Embryonic facial prominence (tissue), 1 donor: ENCODE results near the gene CHRM2.

Experiments used
- DNase-seq: peaks from one replicate; pipeline ENCODE4 v3.0.0-alpha.2; 2016; ENCODE audit errors: extremely low spot score

CHRM2 gene

DNA sequence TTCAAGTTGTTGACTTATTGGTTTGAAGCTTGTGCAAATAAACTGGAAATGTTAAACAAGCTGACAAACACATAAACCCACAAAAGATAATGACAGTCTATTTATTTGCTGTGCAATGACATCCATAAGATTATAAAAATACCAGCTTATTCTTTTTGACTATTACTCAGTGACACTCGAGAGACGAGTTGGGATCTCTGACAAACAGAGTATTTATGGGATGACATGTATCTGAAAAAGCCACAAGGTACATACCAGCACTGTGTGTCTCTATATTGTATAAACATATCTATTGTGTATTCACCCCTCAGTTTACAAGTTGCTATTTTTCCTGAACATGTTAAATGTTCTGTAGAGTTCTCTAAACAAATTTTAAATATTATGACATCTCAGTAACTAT lies 88.9 kb downstream of the CHRM2 start:
- no peak for DNase-seq

DNA sequence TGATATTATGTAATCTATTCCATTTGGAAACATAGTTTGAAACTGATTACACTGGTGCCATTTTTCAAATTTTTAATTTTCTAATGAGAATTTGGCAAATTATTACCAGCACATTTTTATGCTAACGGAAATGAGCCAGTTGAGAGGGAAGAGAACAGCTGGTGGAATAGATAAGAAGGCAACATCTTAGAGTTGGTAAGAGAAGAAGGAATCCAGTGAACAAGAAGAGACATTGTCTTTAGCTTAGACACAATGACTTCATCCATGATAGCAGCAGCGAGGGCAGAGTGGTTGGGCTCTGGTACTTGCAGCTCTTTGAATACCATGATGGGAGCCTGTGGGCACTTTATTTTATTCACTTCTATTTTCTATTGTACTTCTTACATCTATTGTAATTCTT lies 89.6 kb downstream of the CHRM2 start:
- no peak for DNase-seq

DNA sequence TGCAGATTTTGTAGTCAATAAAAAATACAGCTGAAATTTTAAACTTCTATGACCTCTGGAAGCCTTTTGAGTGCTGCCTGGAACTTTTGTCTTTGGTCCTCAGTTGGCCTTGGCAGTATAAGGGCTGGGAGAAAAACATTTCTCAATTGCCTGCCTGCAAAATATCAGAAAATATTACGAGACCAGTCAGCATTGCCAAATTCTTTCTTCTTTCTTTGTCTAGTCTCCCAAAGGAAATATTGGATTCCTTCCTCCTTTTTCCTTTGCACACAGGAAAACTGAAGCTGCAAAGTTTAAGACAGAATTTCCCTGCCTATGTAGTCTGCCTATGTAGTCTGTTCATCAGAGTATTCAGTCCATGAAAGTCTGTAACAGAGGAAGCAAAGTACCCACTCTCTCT lies 95.9 kb downstream of the CHRM2 start:
- DNase-seq = no peak

DNA sequence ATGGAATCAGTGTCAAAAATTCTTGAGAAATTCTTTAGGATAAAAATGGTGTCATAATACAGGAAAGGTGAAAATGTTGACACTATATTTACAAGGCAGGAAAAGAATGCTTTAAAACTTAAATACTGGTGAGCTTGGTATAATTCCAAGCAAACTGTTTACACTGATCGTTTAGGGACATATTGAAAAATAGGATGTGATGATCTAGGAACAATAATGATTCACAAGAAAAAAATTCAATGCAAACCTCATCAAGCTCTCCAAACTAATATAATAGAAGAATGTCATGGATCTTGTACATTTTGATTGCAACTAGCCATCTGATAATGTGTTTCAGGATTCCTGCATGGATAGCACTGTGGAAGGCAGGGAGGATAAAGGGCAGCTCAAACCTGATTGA lies 98.4 kb downstream of the CHRM2 start:
- no peak for DNase-seq

DNA sequence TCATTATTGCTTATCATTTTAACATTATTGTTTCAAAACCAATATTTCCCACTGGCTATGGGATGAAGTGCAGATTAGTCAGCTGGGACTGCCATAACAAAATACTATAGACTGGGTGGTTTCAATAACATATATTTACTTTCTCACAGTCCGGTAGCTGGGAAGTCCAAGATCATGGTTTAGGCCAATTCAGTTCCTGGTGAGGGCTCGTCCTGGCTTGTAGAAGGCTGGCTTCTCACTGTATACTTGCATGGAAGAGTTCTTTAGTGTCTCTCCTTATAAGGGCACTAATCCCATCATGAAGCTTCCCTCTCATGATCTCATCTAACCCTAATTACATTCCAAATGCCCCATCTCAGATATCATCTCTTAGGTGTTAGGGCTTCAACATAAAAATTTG lies 101.3 kb downstream of the CHRM2 start:
- no peak for DNase-seq

DNA sequence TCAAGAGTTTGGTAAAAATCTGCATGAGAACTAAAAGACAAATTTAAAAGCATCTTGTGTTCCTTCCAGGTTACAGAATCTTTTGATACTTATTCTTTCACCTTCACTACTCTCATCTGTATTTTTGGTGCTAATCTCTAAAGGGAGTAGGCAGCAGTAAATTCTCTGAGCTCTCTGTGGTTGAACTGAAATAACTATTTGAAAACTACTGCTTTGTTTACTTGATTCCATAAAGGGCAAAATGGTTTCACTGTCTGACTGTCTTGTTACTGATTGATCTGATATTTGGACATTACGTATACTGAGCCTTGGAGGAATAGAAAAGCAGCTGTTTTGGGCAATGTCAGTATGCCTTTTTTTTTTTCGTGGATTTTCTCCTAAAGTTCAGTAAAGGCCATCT lies 103.3 kb downstream of the CHRM2 start:
- DNase-seq = no peak

DNA sequence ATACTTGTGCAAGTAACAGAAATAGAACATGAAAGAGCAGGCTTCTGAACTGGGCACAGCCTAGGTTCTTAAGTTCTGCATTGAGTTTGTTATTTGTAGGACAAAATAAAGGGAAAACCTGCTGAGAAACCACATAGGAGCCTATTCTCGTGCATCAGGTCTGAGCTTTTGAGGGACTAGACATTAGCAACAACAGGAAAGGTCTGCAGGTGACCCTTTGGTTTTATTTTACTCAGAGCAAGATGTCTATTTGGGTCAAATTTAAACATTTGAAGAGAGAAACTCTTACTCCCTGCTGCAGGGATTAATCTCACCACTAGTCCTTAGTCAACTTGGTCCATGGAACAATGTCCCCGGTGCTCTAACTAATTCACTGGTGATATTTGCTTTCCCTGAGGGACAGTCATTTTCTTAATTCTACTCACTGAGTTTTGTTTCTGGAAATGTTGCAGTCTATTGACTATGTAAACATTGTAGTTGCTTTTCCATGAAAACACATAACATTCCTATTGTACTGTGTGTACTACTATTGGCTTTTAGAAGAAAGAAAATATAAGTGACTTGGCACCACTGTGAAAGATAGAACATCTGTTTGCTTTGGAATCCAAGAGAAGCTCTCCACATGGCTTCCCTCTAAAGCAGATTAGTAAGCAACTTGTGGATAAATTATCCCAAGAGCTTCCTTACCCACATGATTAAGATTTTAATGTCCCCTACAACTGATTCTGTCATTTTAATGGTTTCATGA lies 108.2 kb downstream of the CHRM2 start:
- DNase-seq = no peak

DNA sequence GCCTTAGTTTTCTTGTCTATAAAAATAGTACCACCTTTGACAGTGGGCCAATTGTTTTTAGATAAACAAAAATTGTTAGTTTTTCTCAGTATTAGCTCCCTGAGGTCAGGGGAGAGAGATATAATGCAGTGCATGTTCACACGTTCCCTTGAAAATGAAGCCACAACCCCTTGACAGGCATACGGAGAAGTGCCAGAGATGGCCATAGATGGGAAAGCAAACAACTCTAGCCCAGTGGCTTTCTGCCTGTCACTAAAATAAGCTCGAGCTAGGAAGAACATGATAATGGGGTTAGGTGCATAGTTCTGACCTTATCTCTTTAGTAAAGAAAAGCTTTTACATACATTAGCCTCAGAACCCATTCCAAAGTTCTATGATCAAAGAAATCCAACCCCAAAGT lies 124.9 kb downstream of the CHRM2 start:
- no peak for DNase-seq

DNA sequence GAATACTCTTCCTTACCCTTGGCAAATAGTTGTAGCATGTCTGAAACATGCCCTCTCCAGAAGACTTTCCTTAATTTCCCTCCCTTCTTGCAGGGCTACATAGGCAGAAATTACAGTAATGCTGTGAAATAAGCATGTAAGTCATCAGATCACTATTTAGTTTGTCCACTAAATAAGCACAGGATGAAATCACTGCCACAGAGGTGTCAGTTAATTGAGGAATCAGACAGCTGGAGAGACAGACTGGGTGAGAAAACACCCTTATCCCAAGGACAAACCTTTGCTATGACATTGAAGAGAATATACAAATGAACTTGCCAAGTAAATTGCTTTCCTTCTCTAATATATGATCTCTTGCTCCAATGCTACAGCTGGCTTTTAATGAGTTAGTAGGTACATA lies 129.3 kb downstream of the CHRM2 start:
- no peak for DNase-seq

DNA sequence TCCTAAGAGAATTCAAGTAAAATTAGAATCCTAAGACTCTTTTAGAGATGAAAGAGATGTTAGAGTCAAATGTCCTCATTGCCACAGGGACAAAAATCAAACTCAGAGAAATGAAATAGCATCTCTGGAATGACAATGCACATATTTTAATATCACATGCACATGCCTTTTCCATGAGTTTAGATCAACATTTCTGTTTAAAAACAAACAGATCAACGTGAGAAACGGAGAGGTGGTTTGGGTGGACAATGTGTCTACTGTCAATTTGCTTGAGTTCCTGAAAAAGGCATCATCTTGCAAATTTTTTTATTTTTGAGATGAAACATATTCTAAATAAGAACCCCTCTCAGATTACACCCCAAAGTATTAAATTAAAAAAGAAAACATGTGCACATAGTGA lies 130.0 kb downstream of the CHRM2 start:
- DNase-seq = no peak

DNA sequence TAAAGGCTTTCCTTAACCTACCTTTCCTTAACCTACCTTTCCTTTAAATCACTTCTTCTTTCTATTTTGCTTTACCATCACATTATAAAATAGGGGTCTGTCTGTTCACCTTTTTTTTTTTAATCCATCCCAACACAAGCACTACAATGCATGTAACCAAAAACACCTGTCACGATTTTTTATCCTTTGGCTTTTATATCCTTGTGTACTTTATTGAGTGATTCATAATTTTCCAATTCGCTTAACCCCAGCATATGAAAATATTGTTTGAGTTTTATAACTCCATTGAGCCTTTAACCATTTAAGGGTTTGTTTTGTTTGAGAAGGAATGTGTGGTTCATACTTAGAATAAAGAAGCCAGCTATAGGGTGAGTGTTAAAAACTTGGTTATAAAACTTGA lies 132.2 kb downstream of the CHRM2 start:
- DNase-seq = no peak

DNA sequence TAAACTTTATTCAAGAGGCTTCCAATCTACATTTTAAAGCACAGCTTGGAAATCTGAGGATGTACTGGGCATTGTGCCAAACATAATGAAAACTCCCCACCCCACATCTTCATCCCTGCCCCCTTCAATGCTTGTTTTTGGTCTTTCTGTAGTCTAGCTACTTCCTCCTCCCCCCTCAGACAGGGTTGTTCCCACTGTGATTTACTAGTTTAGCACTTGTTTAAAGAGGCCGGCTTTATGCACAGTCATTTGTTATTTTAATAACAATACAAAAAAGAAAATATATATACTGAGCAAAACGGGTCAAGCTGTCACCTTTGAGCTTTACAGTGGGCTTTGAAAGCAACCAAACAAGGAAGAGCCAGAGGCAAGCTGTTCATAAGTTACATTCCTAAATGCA lies 132.6 kb downstream of the CHRM2 start:
- no peak for DNase-seq

DNA sequence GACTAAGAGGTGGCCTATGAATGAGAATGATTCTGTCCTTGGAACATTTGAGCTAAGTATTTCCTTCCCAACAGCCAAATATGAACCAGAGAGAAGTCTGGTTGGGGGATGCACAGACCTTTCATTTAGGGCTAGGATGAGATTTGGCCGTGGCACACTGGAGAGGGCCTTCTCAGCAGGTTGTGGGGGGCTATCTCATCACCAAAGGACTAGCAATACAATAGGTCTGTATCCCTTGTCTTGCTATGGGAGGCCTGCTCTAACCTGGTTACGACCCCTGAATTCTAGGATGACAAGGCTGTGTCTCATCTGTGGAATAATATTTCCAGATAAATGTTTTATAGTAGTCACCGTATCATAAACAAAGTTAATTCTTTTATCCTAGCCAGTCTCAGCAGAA lies 133.0 kb downstream of the CHRM2 start:
- no peak for DNase-seq

DNA sequence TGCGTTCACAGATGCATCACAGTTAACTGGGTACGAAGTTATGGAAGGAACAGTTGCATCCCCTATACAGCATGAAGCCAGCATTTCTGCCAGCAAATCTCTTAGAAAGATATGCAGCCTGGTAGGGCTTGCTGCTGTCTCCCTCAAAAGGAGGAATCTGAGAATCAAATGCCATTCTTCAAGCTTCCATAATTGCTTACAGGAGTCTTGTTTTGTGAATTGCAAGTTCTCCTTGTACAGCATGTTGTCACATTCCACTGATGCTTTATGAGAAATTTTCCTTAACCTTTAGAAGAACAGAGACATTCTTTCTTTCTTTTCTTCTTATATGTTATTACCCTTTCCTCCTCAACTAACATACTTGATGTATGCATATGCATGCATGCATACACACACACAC lies 134.6 kb downstream of the CHRM2 start:
- DNase-seq = no peak

DNA sequence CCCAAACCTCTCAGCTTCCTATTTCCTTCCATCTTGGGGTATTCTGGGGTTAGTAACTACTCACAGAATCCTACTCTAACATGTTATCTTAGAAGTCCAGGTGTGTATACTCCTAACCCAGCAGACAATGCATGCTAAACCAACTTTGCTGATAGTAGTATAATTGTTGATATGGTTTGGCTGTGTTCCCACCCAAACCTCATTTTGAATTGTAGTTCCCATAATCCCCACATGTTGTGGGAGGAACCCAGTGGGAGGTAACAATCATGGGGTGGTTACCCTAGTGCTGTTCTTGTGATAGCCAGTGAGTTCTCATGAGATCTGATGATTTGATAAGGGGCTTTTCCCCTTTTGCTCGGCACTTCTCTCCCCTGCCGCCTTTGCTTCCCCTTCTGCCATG lies 135.1 kb downstream of the CHRM2 start:
- DNase-seq = no peak

DNA sequence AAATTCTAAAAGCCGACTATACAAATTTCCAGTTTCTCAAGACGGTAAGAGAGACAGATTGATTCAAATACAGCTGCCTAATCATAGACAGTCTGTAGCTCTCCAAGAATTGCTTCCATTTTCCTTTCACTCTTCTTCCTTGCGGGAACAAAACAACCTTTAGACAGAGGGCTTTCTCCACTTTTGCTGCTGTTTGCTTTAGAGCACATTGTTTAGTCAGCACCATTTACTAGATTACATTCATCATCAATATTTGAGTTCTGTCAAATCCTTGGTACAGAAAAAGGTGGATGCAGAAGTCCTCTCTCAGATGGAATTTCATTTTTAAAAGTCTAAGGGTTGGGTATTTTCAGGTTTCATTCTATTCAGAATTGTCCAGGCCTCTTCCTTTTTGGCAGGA lies 137.4 kb downstream of the CHRM2 start:
- no peak for DNase-seq

DNA sequence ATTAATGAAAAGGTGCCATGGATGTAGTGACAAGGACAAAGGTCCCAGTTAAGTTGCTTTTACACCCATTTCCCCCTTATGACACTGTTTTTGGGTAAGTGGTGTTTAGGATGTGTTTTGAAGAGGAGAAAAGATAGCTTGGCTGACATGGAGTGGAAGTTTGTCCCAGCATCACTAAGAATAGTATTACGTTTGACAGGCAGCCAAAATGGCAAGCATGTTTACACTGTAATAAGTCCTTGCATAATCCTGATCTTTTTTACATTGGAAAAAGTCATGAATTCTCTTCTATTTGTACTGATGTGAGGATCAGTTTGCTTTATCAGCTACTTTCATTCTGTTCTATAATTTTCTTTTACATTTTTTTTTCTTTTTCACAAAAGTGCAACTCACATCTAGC lies 137.8 kb downstream of the CHRM2 start:
- no peak for DNase-seq

DNA sequence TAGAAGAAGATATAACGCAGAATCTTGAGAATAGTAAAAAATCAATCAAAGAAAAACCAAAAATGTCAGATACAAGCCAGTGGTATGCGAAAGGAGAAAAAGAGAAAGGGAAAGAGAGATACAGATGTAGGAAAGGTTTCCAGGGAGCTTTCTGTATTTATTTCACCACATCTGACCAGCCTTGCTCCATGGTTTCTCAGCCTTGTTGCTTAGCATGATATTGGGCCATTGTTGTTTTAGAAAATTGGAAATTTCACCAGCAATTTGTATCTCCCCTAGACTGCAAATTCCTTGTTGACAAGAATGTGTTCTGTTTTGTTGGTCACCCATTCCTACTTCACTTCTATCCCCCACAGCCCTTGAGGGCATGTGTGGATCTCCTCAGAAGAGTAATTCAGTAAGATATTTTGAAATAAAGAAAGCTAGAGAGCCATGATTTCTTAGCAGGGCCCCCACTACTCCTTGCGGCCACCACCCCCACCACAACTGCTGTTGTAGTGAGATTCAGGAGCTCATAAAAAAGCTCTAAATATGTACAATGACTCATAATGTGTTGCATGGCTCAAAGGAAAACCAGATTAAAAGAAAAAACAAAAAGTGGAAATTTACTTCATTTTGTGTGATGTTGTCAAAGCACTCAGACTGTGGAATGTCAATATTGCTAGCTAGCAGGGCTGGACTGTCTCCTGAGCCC lies 138.7 kb downstream of the CHRM2 start:
- DNase-seq = no peak

DNA sequence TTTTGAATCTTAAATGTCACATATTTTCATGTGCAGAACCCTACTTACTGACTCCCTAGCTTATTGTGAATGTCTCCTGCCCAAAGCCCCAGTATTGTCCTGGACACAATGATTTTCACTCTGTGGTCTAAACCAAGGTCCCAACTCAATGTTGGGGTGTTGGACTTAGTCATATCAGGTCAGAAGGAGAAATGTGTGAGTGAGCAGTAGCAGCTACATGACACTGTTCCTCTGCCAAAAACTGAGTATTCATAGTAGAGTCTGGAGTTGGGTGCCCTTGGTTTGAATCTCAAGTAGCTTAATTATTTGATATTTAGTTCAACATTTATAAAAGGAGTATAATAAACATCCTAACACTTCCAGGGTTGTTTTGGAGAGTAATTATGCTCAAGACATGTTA lies 141.0 kb downstream of the CHRM2 start:
- no peak for DNase-seq

DNA sequence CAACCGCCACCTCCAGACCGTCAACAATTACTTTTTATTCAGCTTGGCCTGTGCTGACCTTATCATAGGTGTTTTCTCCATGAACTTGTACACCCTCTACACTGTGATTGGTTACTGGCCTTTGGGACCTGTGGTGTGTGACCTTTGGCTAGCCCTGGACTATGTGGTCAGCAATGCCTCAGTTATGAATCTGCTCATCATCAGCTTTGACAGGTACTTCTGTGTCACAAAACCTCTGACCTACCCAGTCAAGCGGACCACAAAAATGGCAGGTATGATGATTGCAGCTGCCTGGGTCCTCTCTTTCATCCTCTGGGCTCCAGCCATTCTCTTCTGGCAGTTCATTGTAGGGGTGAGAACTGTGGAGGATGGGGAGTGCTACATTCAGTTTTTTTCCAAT lies 146.6 kb downstream of the CHRM2 start:
- DNase-seq = no peak

DNA sequence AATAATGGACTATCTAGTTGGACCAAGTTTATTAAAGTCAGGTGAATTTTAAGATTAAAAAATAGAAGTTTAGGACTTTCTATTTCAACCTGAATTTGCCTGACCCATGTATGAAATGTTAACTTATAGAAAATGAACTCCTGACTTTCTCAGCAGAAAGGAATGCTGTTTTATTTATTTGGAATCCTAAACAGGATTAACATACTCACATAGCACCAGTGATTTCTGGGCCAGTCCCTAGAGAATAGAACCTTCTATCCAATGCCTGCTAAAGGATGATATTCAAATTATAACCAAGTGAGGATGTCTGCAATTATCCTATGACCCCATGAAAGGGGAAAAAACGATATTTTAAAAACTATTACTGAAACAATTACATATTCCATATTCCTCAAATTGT lies 148.8 kb downstream of the CHRM2 start:
- DNase-seq = no peak

DNA sequence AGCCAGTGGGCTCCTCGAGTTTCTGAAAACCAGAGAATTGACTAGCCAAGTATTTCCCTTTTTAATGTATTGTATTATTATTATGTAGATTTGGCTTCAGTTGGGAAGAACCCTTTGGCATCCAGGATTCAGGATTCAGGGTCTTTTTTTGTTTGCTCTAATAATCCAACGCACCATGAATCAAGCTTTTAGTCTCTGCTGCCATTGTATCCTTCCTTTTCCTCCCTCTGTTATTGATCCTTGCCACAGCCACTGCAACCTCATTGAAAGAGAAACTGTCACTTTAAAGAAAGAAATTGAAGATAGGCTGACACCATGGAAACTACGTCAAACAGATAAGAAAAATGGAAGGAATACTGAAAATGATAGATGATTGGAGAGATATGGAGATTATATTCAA lies 150.0 kb downstream of the CHRM2 start:
- DNase-seq = no peak

DNA sequence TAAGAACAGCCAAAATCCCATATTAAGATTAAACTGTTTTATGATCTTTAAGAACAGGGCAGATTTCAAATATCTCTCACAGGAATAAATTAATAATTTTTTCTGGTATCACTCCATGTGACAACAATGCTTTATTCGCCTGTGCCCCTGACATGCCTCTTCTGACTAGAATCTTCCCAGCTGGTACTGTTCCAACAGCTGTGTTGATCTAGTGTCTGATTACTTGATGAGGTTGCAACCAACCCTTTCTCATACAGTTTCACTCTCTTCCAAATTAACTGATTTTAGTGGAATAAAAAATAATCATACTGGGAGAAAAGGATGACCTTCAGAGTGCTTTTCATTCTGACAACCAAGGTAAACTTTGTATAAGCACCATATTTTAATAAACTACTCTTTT lies 151.9 kb downstream of the CHRM2 start:
- no peak for DNase-seq
